PC-9 (cell line): ENCODE results near the gene PPP1R27.

Experiments used
- CTCF ChIP-seq: fragments of 200-600 bp; sonication (generic); conservative IDR thresholded peaks from 2 replicates; pipeline ENCODE4 v1.6.1; 2017; ENCODE audit warnings: mixed run types, antibody characterized with exemption, mild to moderate bottlenecking, moderate library complexity
- EZH2 ChIP-seq: fragments of 200-600 bp; sonication (generic); IDR thresholded peaks from 2 replicates; pipeline ENCODE4 v1.8.0; 2017; ENCODE audit warnings: antibody characterized with exemption, low read depth

- TF ChIP-seq CTCF, result no peak
- TF ChIP-seq EZH2, result no peak
Measured at GRCh38 chr17:81817758-81818147, 17.1 kb downstream of the PPP1R27 start.
